HG03108 (cell line): ENCODE data around the gene CCND1.
"Not testable (repeated sequence)": the region's sequence is repeated elsewhere in the genome, so short reads cannot be mapped to it uniquely, and the experiment has no call there.

Experiments
- ATAC-seq: cut with Tn5 transposase; IDR thresholded peaks from one replicate; pipeline ENCODE4 v1.9.1; 2021; ENCODE audit warnings: moderate library complexity; ENCODE audit not compliant: unreplicated experiment

Gene CCND1

DNA sequence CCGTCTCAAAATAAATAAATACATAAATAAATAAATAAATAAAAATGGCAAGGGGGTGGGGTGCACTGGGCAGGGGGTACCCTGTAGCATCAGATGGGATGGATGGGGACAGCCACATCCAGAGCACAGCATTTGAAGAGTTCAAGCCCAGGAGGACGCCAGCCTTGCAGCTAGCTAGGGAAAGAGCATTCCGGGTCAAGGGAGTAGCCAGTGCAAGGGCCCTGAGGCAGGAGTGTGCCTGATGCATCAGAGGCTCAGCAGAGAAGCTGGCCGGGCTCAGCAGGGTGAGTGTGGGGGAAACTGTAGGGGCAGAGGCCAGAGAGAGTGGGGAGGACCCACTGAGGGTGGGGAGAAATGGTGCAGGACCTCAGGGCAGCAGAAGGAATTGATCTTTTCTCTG is 23.7 kb upstream of the CCND1 start:
- ATAC-seq: no peak

DNA sequence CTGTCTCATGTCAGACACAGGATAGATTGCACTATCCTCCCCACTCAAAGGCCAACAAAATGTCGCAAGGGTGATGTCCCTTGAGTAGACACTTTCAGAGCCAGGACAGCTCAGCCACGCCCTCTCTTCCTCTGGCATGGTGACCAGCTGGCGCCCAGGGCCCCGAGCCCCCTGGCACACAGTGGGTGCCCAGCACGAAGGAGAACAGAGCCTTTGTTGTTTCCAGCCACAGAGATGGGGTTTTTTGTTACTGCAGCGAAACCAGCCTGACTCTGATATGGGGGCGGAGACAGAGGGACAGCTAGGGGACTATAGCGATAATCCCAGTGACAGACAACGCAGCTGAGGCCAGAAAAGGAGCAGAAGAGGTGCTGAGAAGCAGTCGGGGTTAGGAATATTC is 23.3 kb upstream of the CCND1 start:
- ATAC-seq: no peak

DNA sequence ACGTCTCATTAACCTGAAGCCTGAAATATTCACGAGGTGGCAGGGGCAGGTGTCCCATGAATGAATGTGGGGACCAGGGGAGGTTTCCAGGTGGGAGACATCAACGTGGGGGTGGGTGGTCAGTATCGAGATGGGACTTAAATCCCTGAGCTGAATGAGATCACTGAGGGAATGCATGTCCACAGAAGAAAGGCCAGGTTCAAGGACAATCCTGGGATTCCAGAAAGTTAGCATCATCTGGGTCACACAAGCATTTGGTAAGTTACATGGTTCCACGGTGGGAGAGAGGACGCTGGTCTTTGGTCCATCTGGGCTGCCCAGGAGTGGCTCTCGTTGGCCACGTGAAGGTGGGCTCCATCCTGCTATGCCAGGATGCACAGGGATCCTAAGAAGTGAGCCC is 22.7 kb upstream of the CCND1 start:
- no peak for ATAC-seq

DNA sequence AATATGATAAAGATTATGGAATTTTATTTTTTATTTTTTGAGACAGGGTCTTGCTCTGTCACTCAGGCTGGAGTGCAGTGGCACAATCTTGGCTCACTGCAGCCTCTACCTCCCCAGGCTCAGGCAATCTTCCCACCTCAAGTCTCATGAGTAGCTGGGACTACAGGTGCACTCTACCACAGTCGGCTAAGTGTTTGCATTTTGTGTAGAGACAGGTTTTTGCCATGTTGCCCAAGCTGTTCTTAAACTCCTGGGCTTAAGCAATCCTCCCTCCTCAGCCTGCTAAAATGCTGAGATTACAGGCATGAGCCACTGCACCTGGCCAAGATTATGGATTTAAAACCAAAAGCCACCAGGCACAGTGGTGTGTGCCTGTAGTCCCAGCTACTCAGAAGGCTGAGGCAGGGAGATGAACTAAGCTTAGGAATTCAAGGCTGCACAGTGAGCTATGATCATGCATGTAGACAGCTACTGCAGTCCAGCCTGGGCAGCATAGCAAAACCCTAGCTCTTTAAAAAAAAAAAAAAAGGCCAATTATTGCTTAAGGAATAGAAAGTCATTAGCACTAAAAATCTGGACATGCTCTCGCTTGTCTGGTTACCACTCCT is 20.2 kb upstream of the CCND1 start:
- no peak for ATAC-seq

DNA sequence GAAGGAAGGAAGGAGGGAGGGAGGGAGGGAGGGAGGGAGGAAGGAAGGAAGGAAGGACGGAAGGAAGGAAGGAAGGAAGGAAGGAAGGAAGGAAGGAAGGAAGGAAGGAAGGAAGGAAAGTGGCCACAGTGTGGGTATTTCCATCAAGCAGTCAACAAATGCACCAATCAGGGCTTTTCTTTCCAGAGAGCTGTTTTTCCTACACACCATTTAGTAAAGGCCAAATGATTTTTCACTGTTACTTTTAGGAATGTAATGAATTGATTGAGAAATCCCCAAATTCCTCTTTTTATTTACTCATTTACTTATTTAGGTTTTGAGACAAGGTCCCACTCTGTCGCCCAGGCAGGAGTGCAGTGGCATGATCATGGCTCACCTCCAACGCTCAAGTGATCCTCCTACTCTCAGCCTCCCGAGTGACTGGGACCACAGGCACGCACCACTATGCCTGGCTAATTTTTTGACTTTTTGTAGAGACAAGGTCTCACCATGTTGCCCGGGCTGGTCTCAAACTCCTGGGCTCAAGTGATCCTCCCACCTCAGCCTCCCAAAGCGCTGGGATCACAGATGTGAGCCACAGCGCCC is 18.8 kb upstream of the CCND1 start:
- not testable (repeated sequence) for ATAC-seq

DNA sequence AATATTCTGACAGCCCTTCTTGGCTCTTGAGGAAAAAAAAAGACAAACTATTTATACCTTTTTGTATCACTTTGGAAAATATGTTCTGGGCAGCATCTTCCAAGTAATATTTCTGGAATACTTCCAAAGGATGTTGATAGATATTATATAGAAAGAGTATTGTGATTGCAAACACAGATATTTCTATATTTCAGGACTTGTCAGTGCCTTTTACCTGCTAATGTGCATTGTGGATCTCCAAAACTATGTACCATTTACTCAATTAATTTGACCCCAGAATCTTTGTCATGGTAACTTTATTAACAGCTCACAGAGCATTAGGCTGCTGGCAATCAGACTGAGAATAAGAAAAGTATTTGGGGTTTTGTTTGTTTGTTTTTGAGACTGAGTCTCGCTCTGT is 16.7 kb upstream of the CCND1 start:
- ATAC-seq: no peak

DNA sequence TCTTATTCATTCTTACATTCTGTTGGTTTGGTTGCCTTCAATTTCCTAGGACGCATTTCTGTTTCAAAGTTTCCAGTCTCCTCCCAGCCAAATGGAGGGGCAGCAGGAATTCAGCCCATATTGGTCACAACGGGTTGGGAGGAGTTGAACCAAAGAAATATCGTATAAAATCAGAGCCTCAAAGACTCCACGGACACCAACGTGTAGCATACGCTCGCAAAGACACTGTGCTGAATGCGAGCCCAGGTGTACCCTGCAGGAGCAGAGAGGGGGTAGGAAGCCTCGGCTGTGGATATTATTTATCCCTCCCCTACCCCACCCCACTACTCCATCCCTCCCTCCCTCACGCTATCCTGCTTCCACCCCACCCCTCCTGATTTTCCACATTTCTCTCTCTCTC is 15.5 kb upstream of the CCND1 start:
- ATAC-seq: no peak

DNA sequence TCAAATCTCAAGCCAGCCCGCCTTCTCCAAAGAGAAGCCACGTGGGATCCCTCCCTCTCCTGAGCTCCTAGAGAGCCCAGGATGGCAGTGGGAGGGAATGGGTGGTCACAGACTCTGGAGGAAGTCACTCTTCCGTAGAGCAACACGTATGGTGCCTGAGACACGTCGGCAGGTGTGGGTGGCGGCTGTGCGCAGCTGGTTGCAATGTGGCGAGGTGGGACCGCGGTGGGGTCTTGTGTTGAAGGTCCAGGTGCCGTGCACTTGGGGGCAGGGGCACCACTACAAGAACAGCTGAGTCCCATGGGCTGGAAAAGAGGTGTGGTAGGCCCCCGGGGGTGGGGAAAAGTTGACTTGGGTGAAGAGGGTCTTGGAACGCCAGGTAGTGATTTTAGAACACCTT is 13.4 kb upstream of the CCND1 start:
- ATAC-seq: no peak

DNA sequence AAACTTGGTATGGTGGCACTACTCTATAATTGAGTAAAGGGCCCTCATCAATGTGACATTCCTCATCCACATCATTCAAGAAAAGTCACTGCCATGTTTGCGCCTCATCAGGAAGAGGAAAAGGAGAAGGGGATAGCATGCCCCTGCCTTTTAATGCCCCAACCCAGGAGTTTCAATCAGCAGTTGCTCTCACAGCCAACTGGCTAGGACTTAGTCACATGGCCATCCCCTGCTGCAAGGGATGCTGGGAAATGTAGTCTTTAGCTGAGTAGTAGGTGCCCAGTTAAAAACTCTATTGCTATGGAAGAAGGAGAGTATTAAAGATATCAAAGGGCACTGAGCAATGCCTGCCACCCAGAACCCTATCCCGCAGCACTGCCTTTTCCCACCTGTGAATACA is 10.9 kb upstream of the CCND1 start:
- no peak for ATAC-seq

DNA sequence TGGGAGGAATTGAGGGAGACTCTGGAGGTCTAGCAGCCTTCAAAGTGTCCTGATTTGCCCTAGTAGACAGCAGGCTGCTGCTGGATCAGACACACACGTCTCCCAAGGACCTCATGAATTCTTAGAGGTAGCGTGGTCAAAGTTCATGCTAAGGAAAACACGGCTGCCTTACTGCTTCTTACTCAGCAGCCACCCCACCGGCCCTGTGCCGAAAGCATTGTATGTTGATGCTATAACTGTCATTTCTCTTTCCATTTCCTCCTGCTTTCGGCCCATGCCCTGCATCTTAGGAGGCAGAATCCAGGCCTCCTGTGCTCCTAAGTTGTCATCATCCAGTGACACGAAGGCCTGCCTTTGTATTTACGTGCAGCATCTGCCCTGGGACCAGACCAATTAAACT is 10.5 kb upstream of the CCND1 start:
- no peak for ATAC-seq

DNA sequence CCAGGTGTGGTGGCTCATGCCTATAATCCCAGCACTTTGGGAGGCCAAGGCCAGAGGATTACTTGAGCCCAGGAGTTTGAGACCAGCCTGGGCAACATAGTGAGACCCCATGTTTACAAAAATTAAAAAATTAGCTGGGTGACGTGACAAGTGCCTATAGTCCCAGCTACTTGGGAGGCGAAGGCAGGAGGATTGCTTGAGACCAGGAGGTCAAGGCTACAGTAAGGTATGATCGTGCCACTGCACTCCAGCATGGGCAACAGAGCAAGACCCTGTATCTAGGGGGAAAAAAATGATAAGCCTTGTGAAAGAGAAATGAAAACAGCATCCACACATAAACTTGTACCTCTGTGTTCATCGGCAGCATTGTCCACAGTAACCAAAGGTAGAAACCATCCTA is 8.1 kb upstream of the CCND1 start:
- ATAC-seq: no peak

DNA sequence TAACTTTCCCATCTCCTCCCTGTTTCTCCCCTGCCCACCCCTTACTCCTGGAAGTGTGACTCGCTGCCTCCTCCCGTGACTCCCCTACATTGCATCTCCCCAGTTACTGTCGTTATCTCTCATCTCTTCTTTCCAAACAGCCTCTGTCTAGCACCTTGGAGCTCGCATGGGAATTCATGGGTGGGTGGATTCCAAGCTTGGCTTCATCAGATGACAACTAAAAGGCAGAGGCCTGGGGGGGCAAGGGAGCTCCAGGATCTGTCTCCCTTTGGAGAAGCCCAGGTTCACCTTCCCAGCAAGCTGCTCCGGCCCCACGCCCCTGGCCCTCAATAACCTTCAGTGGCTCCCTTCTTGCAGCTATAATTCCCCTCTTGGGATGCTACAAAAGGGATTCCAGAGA is 6.9 kb upstream of the CCND1 start:
- ATAC-seq: no peak

DNA sequence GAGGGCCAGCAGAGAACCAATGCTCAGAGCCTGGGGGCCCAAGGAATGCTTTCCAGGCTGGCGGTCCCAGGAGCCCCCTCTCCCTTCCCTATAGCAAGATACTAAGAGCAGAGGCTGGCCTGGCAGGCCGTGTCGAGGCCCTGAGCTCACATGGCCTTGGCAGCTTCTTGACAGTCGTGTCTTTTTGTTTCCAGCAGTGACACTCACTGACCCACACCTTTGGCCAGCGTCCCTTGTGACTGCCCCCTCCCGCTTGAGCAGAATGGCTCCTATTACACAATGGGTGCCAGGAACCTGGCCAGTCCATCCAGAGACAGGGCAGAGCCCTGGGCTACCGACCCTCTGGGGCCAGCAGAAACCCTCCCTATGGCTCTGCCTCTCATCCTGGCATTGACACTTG is 6.4 kb upstream of the CCND1 start:
- ATAC-seq: no peak

DNA sequence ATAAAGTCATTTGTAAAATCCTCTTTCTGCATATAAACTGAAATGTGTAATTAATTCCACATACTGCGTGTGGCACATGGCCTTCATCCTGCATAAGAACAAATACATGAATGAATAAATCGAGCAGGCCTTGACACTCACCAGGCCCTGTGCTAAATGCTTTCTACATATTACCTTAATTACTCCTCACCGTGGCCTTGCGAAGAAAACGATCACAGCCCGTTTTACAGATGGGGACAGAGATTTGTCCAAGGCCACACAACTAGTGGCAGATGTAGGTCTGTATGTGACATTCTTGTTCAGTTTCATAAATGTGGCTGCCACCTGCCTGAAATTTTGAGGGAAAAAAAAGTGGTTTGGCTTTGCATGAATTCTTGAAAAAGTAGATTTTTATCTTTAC is 5.8 kb upstream of the CCND1 start:
- ATAC-seq: no peak

DNA sequence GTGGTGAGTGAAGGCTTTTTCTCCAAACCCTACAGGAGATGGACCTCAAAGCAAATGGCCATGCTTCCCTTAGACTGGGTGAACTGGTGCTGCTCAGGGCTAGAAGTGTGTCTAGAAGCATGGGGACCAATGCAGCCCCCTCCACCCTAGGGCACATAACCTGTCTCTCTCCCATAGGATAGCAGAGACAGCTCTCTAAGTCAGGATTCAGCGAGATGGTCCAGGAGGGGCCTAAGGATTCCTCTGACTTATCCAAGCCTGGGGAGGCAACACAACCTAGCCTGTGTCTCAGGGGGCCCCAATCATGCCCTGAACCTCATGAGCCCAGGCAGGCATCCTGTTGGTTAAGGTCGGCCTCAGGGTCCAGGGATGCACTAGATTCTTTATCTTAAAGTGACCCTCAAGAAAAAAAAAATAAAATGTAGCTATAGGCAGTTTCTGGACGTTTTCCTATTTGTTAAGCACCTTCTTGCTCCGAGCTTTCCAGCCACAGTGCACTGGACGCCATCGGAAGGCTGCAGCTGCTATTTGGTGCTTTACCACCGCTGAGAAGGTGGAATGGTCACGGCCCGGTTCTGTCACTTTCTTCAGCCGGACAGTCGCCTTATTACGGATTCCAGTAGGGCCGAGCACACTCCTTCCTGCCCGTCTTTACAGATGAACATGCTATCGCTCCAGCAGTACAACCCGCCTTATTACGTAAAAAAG is 5.0 kb upstream of the CCND1 start:
- no peak for ATAC-seq

DNA sequence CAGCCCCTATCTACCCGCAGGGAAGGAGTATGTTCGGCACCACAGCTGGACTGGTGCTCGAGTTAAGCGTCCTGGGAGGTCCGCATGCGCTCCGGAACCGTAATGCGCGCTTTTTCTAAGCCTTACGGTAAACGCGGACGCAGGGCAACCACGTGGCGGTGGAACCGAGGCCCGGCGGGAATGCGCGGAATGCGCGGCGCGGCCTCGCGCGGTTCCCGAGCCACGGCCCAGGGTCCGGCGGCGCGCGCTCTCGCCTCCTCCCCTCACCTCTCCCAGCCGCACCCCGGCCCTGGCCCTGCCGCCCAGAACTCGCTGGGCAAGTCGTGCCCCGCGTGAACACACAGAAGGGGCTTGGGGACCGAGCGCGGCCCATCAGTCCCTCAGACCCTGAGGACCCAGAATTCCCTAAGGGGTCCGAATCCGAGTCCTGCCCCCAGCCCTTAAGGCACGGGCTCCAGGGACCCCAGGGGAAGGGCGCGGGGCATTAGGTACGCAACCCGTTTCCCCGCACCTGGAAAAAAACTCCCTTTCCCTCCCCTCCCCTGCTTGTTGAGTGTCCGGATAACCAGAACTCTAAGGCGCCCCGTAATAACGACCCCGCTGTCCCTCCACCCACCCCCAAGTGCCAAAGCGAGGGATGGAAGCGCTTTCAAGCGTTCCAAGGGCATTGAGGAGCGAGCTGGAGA is 4.3 kb upstream of the CCND1 start:
- no peak for ATAC-seq

DNA sequence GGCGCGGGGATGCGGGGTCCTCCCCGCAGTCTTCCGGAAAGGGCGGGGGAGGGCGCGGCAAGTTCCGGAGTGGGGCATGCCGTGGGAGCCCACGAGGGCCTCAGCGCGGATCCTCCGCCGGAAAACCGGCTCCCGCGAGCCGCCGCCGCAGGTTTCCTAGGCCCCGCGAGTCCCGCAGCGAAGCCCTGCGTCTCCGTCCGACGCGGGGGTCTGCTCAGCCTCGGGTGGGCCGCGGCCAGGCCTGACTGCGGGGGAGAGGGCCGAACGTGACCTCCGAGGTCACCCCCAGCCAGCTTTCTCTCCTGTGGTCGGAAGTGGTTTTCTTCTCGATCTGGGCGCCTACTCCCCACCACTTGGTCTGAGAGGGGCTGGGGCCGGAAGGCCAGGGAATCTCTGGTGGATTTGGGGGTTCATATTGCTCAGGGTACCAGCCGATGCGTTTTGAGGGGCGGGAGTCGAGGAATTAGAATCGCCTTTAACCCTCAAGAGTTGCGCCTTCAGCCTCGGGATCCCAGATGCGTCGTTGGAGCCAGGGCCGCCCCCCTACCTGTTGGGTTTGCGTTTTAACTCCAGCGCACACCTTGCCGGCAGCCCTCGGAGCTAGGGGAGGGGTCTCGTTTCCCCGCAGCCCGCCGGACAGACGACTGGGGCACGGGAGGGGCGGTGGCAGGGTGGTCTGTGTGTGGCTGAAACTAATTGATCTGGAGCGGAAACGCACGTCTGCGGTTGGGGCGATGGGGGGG is 3.6 kb upstream of the CCND1 start:
- no peak for ATAC-seq

DNA sequence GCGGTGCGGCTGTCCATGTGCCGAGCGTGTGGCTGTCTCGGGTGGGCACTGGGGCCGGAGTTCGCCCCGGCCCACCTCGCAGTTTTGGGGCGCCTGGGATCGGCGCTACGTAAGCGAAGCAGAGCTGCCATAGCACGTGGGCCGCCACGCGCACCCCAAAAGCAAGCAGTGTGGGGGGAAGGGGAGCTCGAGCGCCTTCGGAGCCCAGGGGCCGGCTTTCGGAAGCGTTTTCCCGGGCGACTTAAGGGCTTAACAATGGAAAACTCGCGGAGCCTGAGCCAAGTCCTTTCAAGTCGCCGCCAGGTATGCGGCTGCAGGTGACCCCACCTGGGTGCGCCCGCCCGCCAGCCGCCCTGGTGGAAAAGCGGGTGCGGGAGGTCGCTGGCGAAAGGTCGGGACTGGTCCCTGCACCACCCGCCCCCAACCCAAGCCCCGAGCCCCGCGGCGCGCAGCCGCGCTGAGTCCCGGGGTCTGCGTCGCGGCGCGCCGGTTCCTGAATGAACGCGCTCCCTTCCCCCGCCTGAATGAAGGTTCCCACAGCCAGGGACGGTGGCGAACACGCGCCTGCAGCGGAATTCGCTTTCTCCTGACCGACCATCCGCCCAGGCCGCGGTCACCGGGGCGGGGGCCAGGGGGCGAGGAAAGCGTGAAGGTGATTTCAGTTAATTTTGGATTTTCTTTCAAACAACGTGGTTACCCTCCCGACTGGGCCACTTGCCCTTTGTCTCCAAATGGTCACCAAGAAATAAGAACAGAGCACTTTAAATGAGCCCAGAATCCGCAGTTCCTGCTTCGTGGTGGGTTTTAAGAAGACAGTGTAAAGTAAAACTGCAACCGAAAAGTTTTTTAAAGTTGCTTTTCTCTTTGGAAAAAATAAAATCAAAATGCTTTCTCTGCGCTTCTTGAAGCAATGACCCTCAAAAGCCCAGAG is 2.8 kb upstream of the CCND1 start:
- ATAC-seq: no peak

DNA sequence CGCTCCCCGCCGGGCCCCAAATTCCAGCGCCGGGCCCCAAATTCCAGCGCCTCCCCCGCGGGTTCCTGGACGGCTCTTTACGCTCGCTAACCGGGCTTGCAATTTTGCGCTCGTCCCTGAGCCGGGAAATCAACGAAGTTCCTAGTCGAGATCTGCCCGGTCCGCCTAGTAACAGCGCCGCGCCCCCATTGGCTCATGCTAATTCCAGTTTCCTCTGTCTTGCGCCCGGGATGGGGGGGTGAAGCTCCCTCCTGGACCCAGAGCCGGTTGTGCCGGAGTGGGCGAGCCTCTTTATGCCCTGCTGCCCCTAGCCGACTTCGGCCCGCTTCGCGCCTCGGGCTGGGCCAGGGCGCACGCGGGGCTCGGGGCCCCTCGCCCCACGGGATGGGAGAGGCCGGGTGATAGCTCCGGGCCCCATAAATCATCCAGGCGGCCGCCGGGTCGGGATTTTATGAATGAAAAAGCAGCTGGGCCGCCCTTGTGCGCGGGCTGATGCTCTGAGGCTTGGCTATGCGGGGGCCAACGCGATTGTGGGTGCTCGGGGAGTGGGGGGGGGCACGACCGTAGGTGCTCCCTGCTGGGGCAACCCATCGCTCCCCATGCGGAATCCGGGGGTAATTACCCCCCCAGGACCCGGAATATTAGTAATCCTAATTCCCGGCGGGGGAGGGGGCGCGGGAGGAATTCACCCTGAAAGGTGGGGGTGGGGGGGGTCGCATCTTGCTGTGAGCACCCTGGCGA is 1.8 kb upstream of the CCND1 start:
- ATAC-seq: no peak

DNA sequence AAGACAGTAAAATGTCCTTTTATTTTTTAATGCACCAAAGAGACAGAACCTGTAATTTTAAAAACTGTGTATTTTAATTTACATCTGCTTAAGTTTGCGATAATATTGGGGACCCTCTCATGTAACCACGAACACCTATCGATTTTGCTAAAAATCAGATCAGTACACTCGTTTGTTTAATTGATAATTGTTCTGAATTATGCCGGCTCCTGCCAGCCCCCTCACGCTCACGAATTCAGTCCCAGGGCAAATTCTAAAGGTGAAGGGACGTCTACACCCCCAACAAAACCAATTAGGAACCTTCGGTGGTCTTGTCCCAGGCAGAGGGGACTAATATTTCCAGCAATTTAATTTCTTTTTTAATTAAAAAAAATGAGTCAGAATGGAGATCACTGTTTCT is 1.1 kb upstream of the CCND1 start:
- ATAC-seq: no peak
